Mammary epithelial cell (primary cell): ENCODE results near the gene ATP5F1A.

Experiments
- CTCF ChIP-seq, 2 donors: IDR thresholded peaks in 1 of 2; conservative IDR thresholded peaks in 1 of 2; 2 replicates each; pipeline ENCODE4 v1.5.1; 2011 to 2012; ENCODE audit warnings: inconsistent platforms in 2 of 2, low read length in 2 of 2, mild to moderate bottlenecking in 2 of 2, control low read depth in 1 of 2, low read depth in 1 of 2; ENCODE audit not compliant: insufficient read depth in 1 of 2; ENCODE audit errors: extremely low read depth in 1 of 2
- EZH2 ChIP-seq: IDR thresholded peaks from 2 replicates; pipeline ENCODE4 v1.6.1; 2012; ENCODE audit warnings: low read length, inconsistent platforms, borderline replicate concordance

DNA sequence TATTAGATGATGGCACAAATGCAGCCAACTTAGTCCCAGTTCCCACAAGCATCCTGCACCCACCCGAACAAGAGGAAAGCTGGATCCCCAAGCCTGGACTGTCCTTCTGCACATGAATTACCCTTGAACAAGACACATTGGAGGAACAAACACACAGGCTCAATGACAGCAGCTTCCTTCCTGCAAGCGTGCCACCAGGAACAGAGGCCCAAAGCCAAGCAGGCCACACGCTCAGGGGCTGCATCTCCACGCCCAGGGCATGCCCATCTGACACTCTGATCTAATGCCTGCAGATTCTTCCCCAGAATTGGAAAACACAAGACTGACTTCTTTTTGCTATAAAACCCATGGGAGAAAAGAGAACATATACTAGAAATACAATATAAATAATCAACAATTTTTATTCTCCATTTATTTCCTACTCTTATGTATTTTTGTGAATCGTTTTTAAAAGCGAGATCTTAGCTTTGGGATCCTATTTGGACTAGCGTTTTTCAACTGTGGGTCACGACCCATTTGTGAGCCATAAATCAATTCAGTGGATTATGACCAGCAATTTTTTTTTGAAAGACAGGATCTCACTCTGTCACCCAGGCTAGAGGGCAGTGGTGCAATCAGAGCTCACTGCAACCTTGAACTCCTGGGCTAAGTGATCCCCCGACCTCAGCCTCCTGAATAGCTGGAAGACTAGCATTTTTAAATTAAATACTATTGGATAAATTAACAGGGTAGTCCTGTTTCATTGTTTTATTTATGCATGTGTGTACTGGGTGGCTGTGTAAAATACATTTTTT is 60.4 kb downstream of the ATP5F1A start:
- TF ChIP-seq EZH2: no peak
- TF ChIP-seq CTCF (conservative IDR thresholded peaks at IDR 0.05 in 1 of 2, IDR thresholded peaks at IDR 0.05 in 1 of 2; ENCODE audit: extremely low read depth in 1 of 2, insufficient read depth in 1 of 2, low read depth in 1 of 2, low read length in 2 of 2): no peak
